GM18861 (cell line): Measurements from ENCODE around the gene MT1E.
"Not testable (repeated sequence)": the region's sequence is repeated elsewhere in the genome, so short reads cannot be mapped to it uniquely, and the experiment has no call there.

Experiments used
- ATAC-seq: cut with Tn5 transposase; IDR thresholded peaks from one replicate; pipeline ENCODE4 v1.9.1; 2021; ENCODE audit not compliant: unreplicated experiment

The MT1E gene

GRCh38 chr16:56669840-56670619 is 44.4 kb downstream of the MT1E start:
- ATAC-seq = no peak

DNA sequence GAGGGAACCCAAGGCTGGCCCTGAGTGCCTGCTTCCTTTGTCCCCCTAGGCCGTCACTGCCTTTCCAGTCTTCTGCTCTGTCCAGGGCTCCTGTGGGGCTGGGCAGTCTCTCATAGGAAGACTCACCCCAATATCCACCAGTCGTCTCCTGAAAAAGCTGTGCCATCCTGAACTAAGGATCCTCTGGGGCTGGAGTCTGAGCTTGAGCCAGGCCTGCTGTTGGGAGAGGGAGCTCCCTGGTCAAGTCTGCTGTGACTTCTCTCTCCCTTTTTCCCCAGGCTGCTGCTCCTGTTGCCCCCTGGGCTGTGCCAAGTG is 45.0 kb downstream of the MT1E start:
- ATAC-seq = no peak

- ATAC-seq = not testable (repeated sequence)
Measured at GRCh38 chr16:56671691-56672090, 46.1 kb downstream of the MT1E start.

- ATAC-seq = not testable (repeated sequence)
Measured at GRCh38 chr16:56672171-56672570, 46.6 kb downstream of the MT1E start.

DNA sequence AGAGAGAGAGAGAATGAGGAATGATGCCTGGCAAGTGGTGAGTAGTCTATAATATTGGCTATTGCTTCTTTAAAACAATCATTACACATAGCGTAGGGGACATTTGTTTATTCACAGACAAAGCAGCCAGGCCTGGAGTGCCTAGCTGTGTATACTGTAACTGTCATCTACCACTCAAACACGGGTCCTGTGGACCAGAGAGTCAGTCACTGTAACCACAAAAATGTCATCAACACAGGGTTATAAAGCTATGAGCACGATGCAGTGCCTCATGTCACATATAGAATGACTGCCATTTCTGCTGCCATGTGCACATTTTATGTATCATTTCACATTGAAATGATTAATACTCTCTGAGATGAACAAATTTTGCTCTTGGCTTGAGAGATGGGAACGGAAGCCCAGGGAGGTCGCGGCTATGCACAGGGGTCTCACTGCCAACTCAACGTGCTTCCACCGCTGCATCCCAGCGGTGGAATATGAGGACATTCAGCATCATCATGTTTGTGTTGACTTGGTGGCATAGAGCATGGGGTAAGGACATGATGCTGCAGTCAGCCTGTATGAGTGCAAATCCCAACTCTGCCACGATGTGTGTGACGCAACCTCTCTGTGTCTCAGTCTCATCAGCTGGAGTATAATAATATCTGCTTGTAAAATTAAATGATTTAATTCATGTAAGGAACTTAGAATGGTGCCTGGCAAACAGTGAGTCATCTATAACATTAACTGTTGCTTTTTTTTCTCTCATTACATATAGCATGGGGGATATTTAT is 47.4 kb downstream of the MT1E start:
- ATAC-seq = no peak

DNA sequence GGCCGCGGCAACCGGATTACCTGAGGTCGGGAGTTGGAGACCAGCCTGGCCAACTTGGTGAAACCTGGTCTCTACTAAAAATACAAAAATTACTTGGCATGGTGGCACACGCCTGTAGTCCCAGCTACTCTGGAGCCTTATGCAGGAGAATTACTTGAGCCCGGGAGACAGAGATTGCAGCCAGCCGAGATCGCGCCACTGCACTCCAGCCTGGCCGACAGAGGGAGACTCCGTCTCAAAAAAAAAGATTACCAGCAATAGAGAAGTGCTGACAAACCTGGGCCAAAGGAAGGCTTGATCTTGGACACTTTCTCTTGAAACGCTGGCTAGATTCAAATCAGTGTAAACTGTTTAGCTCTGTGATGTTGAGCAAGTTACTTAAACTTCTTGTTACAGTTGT is 48.3 kb downstream of the MT1E start:
- no peak for ATAC-seq

GRCh38 chr16:56674570-56674969 is 49.0 kb downstream of the MT1E start:
- not testable (repeated sequence) for ATAC-seq

DNA sequence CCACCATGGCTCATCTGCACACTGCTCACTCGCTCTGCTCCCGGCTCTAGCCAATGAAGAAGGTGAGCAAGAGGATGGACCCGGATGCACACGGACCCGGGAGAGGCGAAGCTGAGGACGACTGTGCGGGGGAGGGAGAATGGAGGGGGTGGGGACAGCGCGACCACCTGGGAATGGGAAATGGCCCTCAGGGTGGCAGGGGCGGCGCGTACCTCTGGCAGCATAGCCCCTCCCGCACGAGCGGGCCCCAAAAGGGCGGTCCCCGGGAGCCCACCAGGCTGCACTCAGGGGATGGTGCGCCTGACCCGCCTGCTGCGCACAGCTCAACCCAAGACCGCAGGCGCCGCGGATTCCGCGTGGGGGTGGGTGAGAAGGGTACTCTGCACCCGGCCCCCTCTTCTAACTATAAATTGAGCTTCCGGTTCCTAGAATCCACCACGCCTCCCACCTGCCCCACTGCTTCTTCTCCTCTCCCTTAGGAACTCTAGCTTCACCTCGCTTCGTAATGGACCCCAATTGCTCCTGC is 50.2 kb downstream of the MT1E start:
- ATAC-seq = no peak
